ENCODE data around the gene FBN1. TPM values are rescaled to one million over a fixed set of nuclear protein-coding genes. Genes with fewer than 3 reads are reported as not detected.

FBN1 gene
- total RNA-seq, 6 experiments from 2014 or later: 1.7 to 12.0 (median 8.7) TPM

- DNase-seq (no peak), ATAC-seq (no peak)
- Histone ChIP-seq H3K27me3 (no peaks in the 10 kb centered on the region), H3K4me3 (no peak overlapping the region), H3K9me3 (no peaks in the 10 kb centered on the region), H3K36me3 (no peaks in the 10 kb centered on the region), H3K27ac (no peak overlapping the region), H3K4me1 (no peaks in the 10 kb centered on the region)
- TF ChIP-seq POLR2A (IDR thresholded peaks at IDR 0.05) (no peak), CTCF (IDR thresholded peaks at IDR 0.05) (no peak)
- WGBS (ENCODE audit: insufficient coverage, low coverage, low lambda C conversion rate, missing lambda C conversion rate): 94% methylated on average over 3 of the region's 3 CpGs
- intact Hi-C loops (cut with DNase I): no loop called here
Measured at GRCh38 chr15:48550822-48551525, 94.5 kb downstream of the FBN1 start.

- Histone ChIP-seq H3K36me3 (no peaks in the 10 kb centered on the region), H3K9me3 (no peaks in the 10 kb centered on the region), H3K4me1 (no peaks in the 10 kb centered on the region), H3K27ac (no peak overlapping the region), H3K27me3 (no peaks in the 10 kb centered on the region), H3K4me3 (no peak overlapping the region)
- no peak for DNase-seq
- intact Hi-C loops (cut with DNase I): no loop called here
- WGBS (ENCODE audit: insufficient coverage, low coverage, low lambda C conversion rate, missing lambda C conversion rate): 86% methylated on average over 2 of the region's 2 CpGs
- ATAC-seq: no peak
- no peak for TF ChIP-seq POLR2A (IDR thresholded peaks at IDR 0.05)
- no peak for TF ChIP-seq CTCF (IDR thresholded peaks at IDR 0.05)
Measured at GRCh38 chr15:48548455-48548854, 97.1 kb downstream of the FBN1 start.

- ATAC-seq: no peak
- Histone ChIP-seq H3K27ac (no peak overlapping the region), H3K4me3 (no peak overlapping the region), H3K9me3 (no peaks in the 10 kb centered on the region), H3K4me1 (no peaks in the 10 kb centered on the region), H3K27me3 (no peaks in the 10 kb centered on the region), H3K36me3 (no peaks in the 10 kb centered on the region)
- WGBS (ENCODE audit: insufficient coverage, low coverage, low lambda C conversion rate, missing lambda C conversion rate): 36% methylated on average over 4 of the region's 4 CpGs
- intact Hi-C loops (cut with DNase I): no loop called here
- TF ChIP-seq POLR2A (IDR thresholded peaks at IDR 0.05) (no peak), CTCF (IDR thresholded peaks at IDR 0.05) (no peak)
- no peak for DNase-seq
Measured at GRCh38 chr15:48547286-48547685, 98.2 kb downstream of the FBN1 start.

- Histone ChIP-seq H3K36me3 (no peaks in the 10 kb centered on the region), H3K27me3 (no peaks in the 10 kb centered on the region), H3K4me3 (no peak overlapping the region), H3K27ac (no peak overlapping the region), H3K4me1 (no peaks in the 10 kb centered on the region), H3K9me3 (no peaks in the 10 kb centered on the region)
- no peak for ATAC-seq
- intact Hi-C loops (cut with DNase I): no loop called here
- 62% methylated on average over 3 of the region's 3 CpGs for WGBS (ENCODE audit: insufficient coverage, low coverage, low lambda C conversion rate, missing lambda C conversion rate)
- no peak for DNase-seq
- no peak for TF ChIP-seq CTCF (IDR thresholded peaks at IDR 0.05)
- no peak for TF ChIP-seq POLR2A (IDR thresholded peaks at IDR 0.05)
Measured at GRCh38 chr15:48546296-48546695, 99.2 kb downstream of the FBN1 start.
